OCI-LY7 (cell line): ENCODE results near the gene SPDYE6.
A peak's percentile ranks its signal among the peaks of the same experiment; 100 is the strongest.

Experiments
- EZH2phosphoT487 ChIP-seq: fragments of 200-600 bp; sonication (generic); IDR thresholded peaks from 2 replicates; pipeline ENCODE4 v1.6.1; 2018; ENCODE audit warnings: low read depth, borderline replicate concordance, mild to moderate bottlenecking, mixed run types, antibody characterized with exemption, low read length, moderate library complexity, mixed read lengths
- TF ChIP-seq, protein P1 (sequence below): fragments of 200-600 bp; sonication (generic); conservative IDR thresholded peaks from 2 replicates; pipeline ENCODE4 v1.5.1; 2014; ENCODE audit warnings: mild to moderate bottlenecking, antibody characterized with exemption, low read length, moderate library complexity, mixed read lengths

DNA sequence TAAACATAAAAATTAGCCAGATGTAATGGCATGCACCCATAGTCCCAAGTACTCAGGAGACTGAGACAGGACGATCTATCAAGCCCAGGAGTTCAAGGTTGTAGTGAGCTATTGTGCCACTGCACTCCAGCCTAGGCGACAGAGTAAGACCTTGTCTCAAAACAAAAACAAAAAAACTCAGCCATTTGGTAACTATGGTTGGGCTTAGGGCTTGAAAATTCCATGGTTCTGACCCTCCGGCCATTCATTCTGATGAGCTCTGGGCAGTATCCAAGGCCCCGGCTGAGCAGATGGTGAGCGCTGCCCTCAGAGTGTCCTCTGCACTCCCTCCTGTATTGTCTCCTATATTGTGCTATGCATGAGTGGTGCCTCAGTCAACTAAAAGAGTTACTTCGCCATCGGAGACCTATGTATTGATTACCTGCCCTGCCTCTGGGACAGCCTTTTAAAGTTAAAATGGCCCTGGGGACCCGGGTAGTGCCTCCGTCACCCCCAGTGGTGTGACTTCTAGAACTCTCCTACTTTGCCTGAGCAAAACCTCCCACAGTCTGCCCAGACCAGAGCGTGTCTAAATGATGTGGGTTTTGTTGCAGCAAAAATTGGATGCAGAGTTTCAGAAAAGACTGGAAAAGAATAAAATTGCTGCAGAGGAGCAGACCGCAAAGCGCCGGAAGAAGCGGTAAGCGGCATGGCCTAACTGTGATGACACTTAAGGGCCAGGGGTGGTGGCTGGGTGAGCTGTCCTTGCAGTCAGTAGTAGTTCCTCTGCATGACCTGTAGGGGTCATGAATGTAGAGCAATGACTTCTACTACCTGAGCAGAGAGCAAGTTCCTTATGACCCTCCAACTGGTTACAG, 48.0 kb upstream of the SPDYE6 start:
- no peak for TF ChIP-seq EZH2phosphoT487
- TF ChIP-seq, protein P1, sequence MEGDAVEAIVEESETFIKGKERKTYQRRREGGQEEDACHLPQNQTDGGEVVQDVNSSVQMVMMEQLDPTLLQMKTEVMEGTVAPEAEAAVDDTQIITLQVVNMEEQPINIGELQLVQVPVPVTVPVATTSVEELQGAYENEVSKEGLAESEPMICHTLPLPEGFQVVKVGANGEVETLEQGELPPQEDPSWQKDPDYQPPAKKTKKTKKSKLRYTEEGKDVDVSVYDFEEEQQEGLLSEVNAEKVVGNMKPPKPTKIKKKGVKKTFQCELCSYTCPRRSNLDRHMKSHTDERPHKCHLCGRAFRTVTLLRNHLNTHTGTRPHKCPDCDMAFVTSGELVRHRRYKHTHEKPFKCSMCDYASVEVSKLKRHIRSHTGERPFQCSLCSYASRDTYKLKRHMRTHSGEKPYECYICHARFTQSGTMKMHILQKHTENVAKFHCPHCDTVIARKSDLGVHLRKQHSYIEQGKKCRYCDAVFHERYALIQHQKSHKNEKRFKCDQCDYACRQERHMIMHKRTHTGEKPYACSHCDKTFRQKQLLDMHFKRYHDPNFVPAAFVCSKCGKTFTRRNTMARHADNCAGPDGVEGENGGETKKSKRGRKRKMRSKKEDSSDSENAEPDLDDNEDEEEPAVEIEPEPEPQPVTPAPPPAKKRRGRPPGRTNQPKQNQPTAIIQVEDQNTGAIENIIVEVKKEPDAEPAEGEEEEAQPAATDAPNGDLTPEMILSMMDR: peak; percentile 82
